ENCODE data around the gene PDE1C. TPM values are rescaled to one million over a fixed set of nuclear protein-coding genes. Genes with fewer than 3 reads are reported as not detected.
"Not testable (repeated sequence)": the region's sequence is repeated elsewhere in the genome, so short reads cannot be mapped to it uniquely, and the experiment has no call there.

PDE1C gene
- total and polyA plus RNA-seq, 9 donors: 4.8 to 20.0 (median 11.8) TPM

GRCh38 chr7:32015133-32015532 lies 55.1 kb downstream of the PDE1C start:
- TF ChIP-seq, protein P1, sequence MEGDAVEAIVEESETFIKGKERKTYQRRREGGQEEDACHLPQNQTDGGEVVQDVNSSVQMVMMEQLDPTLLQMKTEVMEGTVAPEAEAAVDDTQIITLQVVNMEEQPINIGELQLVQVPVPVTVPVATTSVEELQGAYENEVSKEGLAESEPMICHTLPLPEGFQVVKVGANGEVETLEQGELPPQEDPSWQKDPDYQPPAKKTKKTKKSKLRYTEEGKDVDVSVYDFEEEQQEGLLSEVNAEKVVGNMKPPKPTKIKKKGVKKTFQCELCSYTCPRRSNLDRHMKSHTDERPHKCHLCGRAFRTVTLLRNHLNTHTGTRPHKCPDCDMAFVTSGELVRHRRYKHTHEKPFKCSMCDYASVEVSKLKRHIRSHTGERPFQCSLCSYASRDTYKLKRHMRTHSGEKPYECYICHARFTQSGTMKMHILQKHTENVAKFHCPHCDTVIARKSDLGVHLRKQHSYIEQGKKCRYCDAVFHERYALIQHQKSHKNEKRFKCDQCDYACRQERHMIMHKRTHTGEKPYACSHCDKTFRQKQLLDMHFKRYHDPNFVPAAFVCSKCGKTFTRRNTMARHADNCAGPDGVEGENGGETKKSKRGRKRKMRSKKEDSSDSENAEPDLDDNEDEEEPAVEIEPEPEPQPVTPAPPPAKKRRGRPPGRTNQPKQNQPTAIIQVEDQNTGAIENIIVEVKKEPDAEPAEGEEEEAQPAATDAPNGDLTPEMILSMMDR (IDR thresholded peaks at IDR 0.05): no peak
- TF ChIP-seq EP300 (IDR thresholded peaks at IDR 0.05): no peak
- TF ChIP-seq POLR2A (IDR thresholded peaks at IDR 0.05): no peak
- no peak for DNase-seq
- intact Hi-C loops (cut with DNase I): no loop called here
- Histone ChIP-seq H3K36me3 (no peaks in the 10 kb centered on the region), H3K27me3 (no peaks in the 10 kb centered on the region), H3K4me3 (no peak overlapping the region), H3K4me1 (ENCODE audit: insufficient read depth) (peaks cover 10% of the 10 kb centered on the region), H3K9me3 (no peaks in the 10 kb centered on the region), H3K27ac (no peak overlapping the region)
- 79 to 88% (median 84%) methylated on average over 2 of the region's 2 CpGs for WGBS, 3 donors

- H3K4me1 ChIP-seq (ENCODE audit: insufficient read depth); intact Hi-C loops (cut with DNase I); H3K9me3 ChIP-seq; H3K27ac ChIP-seq; DNase-seq; H3K27me3 ChIP-seq; H3K4me3 ChIP-seq; H3K36me3 ChIP-seq: not testable (repeated sequence)
- WGBS, 3 donors: 21 to 40% (median 26%) methylated on average over 2 of the region's 2 CpGs
These were observed 56.7 kb downstream of the PDE1C start for GRCh38 chr7:32013471-32013870.

- 92 to 97% (median 94%) methylated on average over 2 of the region's 2 CpGs for WGBS, 3 donors
These were observed 64.6 kb downstream of the PDE1C start for GRCh38 chr7:32005577-32005976.

GRCh38 chr7:32001948-32002347 lies 68.3 kb downstream of the PDE1C start:
- Histone ChIP-seq H3K27ac (no peak overlapping the region), H3K27me3 (no peaks in the 10 kb centered on the region), H3K9me3 (no peaks in the 10 kb centered on the region), H3K4me1 (ENCODE audit: insufficient read depth) (no peaks in the 10 kb centered on the region), H3K36me3 (no peaks in the 10 kb centered on the region), H3K4me3 (no peak overlapping the region)
- no peak for DNase-seq
- TF ChIP-seq POLR2A (IDR thresholded peaks at IDR 0.05): no peak
- TF ChIP-seq, protein P1 (IDR thresholded peaks at IDR 0.05): no peak
- no peak for TF ChIP-seq EP300 (IDR thresholded peaks at IDR 0.05)
- 91 to 94% (median 91%) methylated on average over 4 of the region's 4 CpGs for WGBS, 3 donors
- intact Hi-C loops (cut with DNase I): no loop called here

More at GRCh38 chr7:32005577-32005976, 64.6 kb downstream of the PDE1C start:
- no peak overlapping the region for H3K4me3 ChIP-seq
- H3K36me3 ChIP-seq: no peaks in the 10 kb centered on the region
- no peak overlapping the region for H3K27ac ChIP-seq
- no peaks in the 10 kb centered on the region for H3K9me3 ChIP-seq
- DNase-seq: no peak
- no peaks in the 10 kb centered on the region for H3K4me1 ChIP-seq (ENCODE audit: insufficient read depth)
- H3K27me3 ChIP-seq: no peaks in the 10 kb centered on the region
- intact Hi-C loops (cut with DNase I): no loop called here
- TF ChIP-seq, protein P1 (IDR thresholded peaks at IDR 0.05): no peak
- no peak for TF ChIP-seq EP300 (IDR thresholded peaks at IDR 0.05)
- no peak for TF ChIP-seq POLR2A (IDR thresholded peaks at IDR 0.05)

DNA sequence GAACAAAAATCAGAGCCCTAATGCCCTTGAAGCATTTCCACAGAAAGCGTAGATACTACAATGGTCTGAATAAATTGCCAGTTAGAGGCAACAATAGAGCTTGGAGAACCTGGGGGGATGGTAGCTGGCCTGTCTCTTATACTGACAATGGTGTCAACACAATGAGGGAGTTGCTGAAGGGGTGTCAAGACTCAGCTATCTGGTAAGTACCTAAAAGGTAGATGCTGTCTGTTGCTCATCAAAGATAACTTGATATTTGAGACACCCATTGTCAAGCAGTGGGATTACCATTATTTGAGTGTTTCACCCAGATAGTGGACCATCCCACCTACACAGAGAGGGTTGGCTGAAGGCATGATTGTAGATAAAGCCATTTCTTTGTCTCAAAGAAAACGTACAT lies 72.8 kb downstream of the PDE1C start:
- intact Hi-C loops (cut with DNase I): no loop called here
- Histone ChIP-seq H3K4me3 (no peak overlapping the region), H3K4me1 (ENCODE audit: insufficient read depth) (no peaks in the 10 kb centered on the region), H3K27me3 (no peaks in the 10 kb centered on the region), H3K36me3 (no peaks in the 10 kb centered on the region), H3K9me3 (no peaks in the 10 kb centered on the region), H3K27ac (no peak overlapping the region)
- 74 to 80% (median 74%) methylated on average over 2 of the region's 2 CpGs for WGBS, 3 donors
- DNase-seq: no peak
- TF ChIP-seq EP300 (IDR thresholded peaks at IDR 0.05) (no peak), POLR2A (IDR thresholded peaks at IDR 0.05) (no peak)
- TF ChIP-seq, protein P1 (IDR thresholded peaks at IDR 0.05): no peak

Data from ovary (tissue), 9 donors.